ENCODE results near the gene DGUOK. TPM values are rescaled to one million over a fixed set of nuclear protein-coding genes. Genes with fewer than 3 reads are reported as not detected.

Gene DGUOK
- total RNA-seq, 1 experiment from 2014 or later, result 87.3 TPM

DNA sequence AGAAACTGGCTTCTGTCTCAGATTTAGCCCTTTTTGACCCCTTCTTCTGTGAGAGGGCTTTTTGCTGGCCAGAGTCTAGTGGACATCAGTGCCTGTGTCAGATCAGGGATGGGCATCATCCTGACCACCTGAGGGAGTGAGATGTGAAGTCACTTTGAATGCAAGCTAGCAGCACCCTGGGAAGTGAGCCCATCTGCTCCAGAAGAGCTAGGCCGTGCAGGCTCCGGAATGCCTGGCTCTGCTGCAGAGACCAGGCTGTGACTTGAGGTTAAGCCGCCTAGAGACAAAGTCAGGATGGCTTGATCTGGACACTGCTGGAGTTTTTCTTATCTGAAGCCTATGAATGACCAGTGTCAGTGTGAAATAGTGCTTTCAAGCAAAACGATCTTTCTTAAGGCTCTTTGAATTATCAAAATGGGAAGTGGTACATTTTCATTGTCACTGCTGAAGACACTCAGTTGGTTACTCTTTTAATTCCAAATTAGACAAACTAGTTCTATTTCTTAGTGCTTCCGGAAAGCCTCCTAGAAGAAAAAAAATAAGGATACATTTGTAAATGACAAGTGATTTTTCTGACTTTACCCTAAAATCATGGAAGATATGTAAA is 20.8 kb downstream of the DGUOK start:
- DNase-seq (ENCODE audit: low read depth), result no peak

DNA sequence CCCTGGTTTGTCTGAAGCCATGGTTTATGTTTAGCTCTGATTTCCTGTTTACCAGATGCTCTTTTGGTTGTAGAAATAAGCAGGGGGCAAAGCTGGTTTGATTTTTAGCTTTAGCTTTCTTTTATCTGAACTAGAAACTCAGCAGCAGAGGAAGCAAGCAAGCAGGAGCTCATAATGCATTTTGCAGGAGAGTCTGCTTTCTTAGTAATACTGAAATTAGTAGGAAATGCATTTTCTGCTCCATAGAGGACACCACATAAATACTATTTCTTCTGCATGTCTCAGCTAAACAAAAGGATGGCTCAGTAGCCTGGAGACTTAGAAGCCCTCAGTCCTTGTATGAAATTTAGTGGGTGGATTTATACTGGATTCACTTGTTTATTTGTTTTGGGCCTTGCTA is 23.1 kb downstream of the DGUOK start:
- no peak for DNase-seq (ENCODE audit: low read depth)

DNA sequence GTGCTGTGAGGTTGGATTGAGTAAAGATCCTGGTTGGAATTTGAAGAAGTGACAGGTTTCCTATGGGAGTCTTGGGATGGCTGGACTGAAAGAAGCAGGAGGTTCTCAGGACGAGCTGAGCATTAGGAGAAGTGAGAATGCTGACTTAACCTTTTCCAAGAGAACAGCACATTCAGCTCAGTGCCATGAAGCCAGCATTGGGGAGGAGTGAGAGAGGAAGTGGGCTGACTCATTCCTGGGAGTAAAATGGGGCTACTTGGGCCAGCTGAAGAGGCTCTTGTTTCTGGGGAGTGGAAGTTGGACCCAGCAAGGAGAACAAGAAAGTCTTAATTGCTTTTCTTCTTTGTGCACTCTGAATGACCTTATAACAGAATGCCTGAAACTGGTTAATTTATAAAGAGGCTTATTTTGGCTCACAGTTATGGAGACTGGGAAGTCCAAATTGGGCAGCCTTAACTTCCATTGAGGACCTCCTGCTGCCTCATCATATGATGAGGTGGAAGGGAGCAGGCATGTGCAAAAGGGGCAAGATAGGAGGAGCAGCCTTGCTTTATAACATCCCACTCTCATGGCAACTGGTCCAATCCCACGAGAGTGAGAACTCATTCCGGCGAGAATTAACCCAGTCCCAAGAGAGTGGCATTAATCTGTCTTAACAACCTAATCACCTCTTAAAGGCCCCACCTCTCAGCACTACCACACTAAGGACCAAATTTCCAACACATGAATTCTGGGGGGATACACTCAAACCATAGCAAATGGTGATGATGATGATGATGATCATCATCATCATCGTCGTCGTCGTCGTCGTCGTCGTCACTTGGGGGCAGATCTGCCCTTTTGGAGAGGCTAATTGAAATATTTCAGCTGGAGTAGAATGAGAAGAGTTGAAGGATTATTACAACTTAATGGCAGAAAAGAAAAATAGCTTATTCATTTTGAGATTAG is 26.1 kb downstream of the DGUOK start:
- DNase-seq (ENCODE audit: low read depth), result peak; percentile 67

DNA sequence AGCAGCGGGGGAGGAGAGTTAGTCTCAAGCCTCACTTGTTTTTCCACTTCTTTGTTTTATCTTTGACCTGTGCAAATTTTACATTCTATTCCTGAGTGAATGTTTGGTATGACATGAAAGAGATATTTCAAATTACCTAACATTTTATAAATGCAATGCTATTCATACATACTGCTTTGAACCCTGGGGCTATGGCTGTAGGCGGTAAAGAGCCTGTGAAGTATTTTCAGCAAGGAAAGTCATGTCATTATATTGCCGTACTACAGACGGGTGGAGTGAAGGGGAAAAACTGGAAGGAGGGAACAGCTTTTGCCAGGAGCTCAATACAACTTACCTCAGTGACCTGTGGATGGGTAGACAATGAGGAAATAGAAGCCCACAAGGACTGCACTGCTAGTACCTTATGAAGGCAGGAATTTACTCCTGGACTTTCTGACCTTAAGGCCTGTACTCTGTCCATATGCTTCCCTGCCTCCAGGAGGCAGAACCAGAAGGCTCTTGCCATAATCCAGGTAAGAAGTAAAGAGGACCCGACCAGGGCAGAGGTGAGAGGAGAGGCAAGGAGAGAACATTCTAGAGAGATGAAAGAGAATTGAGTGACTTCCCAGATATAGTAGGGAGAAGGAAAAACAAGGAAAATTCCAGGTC is 29.7 kb downstream of the DGUOK start:
- DNase-seq (ENCODE audit: low read depth), result no peak

DNA sequence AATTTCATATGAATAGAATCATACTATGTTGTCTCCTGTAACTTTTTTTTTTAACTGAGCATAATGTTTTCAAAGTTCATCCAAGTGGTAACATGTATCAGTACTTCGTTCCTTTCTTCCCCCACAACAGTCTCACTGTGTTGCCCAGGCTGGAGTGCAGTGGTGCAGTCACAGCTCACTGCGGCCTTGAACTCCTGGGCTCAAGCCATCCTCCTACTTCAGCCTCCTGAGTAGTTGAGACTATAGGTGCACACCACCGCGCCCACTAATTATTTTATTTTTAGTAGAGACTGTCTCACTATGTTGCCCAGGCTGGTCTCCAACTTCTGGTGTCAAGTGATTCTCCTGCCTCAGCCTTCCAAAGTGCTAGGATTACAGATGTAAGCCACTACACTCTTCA is 34.6 kb downstream of the DGUOK start:
- no peak for DNase-seq (ENCODE audit: low read depth)

DNA sequence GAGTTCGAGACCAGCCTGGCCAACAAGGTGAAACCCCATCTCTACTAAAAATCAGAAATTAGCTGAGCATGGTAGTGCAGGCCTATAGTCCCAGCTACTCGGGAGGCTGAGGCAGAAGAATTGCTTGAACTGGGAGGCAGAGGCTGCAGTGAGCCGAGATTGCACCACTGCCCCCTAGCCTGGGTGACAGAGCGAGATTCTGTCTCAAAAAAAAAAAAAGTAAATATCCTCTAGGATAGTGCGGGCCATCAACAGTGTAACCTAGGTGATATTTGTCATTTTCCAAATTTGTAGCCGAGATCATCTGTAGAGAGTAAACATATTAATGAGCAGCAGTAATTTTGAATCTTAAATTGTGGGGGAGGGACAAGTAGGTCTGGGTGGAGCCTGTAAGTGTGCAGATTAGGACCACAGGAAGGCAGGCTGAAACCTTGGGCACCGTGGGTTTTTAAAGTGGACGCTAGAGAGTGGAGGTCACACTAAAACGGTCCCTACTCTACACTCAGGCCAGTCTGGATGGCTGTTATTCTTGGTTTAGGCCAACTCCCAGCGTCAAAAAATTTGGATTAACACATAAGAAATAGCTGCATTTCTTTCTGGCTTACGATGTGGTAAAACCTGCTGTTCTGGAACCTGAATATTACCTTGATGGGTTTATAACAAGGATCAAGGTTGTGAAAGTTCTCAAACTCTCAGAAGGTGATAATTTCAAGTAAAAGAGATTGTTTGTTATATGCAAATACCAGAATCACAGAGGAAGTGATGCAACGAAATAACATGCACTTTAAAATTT is 35.3 kb downstream of the DGUOK start:
- no peak for DNase-seq (ENCODE audit: low read depth)

DNA sequence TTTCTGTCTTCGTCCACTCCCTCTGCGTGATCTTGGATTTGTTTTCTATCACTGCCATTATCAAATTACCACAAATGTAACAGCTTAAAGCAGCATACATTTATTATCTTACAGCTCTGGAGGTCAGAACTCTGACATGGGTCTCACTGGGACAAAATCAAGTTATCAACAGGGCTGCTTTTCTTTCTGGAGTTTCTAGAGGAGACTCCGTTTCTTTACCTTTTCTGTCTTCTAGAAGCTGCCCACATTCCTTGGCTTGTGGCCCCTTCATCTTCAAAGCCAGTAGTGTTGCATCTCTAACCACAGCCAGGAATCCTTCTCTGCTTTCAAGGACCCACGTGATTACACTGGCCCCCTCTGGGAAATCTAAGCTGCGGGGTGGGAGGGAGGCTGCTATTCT is 36.1 kb downstream of the DGUOK start:
- no peak for DNase-seq (ENCODE audit: low read depth)

DNA sequence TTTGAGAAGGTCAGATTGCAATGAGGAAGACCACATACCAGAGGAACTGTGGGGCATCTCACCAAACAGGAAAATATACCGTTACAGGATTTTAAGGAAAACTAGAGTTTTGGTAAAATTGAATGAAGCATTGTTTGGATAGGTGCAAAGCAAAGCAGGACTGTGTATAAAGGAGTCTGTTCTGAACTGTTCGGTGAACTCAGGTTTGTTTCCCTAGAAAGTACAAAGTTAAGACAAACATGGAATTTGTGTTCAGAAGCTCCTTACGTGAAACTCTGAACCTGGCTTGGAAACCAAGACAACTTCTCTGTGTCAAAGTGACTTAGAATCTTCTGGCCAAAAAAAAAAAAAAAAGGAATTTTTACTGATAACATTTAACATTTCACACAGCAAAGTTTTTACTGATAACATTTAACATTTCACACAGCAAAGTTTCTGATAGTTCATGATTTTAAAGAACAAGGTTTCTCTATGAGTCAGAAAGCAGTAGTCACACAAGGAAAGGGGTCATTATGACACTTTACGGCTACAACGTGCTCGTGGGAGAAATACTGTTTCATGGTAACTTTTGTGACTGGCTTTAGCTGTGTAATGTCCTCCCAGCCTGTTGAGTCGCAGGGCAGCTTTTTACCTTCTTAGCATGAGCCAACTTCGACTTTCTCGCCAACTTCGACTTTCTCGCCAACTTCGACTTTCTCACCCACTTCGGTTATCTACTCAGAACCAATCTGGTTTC is 36.9 kb downstream of the DGUOK start:
- DNase-seq (ENCODE audit: low read depth), result no peak

DNA sequence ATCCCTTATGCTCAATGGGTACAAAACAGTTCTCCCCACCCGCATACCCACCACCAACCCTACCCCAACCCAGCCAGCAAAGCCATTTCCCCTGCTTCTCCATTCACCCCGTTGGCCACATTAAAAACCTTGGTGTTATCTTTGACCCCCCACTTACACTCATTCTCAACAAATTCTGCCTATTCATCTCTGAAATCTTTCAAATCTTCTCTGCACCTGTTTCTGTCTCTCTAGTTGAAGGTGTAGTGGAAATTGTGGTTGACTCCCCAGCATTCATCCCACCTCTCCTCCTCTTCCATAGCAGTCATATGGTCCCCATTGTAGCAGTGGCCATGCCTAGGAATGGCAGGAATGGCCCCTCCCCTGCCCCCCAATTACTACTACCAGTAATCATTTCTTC is 37.5 kb downstream of the DGUOK start:
- DNase-seq (ENCODE audit: low read depth), result no peak

DNA sequence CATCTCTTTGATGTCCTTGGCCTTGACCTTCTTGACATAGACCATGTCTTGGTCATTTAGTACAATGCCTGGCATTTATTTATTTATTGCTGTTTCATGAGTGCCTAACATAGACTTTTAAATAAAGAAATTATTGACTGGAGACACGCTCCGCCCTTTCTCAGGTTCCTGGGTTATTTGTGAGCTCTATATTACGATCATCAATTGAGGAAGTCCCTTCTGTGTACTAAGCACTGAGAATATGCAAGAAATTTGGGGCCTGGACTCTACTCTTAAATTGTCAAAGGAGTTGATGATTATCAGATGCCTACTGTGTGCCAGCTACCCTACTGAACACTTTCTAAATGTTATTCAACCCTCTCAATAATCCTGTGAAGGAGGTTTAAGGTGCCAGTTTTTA is 38.4 kb downstream of the DGUOK start:
- no peak for DNase-seq (ENCODE audit: low read depth)

DNA sequence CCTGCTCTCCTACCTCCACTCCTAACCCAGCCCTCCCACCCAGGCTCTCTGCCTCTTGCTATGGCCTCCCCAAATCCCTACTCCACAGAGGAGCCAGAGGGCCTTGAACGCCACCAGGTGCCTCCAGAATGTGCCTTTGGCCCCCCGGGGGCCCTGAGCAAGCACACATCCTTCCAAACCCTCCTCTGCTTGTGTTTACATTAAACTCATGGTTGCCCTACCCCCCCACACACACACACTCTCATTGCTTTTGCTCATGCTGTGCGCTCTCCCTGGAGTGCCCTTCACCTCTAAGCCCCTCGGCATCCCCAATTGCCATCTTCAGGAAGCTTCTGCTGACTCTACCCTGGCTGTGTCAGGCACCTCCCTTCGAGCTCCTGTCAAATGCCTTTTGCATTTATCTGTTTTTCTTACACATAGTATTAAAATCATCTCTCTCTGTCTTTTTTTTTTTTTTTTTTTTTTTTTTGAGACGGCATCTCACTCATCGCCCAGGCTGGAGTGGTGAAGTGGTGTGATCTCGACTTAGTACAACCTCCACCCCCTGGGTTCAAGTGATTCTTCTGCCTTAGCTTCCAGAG is 41.8 kb downstream of the DGUOK start:
- no peak for DNase-seq (ENCODE audit: low read depth)

DNA sequence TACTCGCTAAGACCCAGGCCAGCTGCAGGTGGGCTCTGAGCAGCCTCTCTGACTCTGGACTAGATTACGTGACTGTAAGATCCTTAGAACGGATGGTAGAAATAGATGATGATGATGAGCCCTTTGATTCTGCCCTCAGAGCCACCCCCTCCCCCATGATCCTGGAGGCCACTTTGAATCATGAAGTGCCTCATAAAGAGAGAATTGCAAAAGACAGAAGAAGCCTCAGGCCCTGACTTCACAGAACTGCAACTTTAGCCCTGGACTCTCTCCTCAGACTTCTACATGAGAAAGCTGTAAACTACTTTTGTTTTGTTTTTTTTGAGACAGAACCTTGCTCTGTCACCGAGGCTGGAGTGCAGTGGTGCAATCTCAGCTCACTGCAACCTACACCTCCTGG is 42.7 kb downstream of the DGUOK start:
- no peak for DNase-seq (ENCODE audit: low read depth)

DNA sequence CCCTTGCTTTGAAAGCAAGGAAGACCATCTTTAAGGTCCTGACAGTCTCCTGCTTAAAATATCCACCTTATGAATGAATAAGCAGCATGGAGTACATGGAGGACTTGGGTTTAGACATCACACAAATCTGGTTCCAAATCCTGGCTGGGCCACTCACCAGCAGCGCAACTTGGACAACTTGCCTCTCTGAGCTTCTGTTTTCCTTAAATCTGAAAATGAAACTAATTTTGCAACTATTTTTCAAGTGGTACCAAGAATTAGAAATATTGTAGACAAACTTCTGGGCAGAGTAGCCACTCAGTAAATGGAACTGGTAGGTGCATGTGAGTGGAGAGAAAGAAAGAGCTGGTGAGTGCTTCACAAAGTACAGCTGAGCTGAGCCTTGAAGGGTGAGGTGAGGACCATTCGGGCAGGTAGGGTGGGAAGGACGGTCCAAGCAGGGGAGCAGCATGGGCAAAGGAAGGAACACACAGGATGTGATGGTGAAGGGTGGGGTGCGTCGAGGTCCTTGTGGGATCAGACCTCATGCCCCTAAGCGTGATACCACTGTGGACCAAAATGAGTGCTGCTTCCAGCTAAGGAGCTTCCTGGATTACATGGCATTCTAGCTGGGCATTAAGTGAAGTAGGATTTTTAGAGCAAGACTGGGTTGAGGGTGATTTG is 43.6 kb downstream of the DGUOK start:
- DNase-seq (ENCODE audit: low read depth), result no peak

DNA sequence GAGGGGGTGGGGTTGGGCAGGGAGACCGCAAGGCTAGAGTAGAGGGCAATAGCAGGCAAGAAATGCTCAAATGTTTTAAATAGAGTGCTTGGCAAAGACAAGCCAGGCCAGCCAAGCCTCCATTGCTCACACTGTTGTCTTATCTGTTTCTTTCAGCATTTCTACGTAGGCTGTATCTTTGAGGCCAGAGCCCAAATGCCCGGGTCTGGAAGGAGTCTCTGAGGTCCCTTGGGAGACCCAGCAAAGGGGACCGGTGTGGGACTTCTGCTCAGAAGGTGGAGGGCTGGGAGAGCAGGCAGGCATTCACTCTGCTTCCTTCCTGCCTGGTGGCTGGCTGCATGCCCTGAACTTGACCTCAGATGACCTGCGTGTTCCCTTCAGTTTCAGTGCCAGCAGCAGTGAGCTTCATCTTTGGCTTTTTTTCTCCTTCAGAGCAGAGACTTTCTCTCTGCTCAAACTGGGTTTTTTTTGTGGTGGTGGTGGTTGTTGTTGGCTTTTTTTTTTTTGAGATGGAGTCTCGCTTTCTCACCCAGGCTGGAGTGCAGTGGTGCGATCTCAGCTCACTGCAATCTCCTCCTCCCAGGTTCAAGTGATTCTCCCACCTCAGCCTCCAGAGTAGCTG is 44.3 kb downstream of the DGUOK start:
- DNase-seq (ENCODE audit: low read depth), result peak; percentile 58

DNA sequence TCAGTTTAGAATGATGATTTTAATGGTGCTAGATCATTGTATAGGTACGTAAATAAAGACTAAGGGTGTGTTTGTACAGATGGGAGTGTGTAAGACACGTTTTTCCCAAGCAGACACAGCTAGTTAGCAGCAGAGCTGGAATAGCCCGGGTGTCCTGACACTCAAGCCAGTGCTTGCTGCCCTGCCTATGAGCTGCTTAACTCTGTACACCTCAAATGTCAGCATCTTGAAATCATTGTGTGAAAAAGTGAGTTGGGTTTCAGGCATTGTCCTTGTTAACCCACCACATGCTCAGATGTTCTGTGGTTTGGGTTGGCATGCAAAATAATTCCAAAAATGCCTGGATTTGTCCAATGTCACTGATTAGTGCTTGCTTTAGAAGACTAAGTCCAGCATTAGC is 45.0 kb downstream of the DGUOK start:
- DNase-seq (ENCODE audit: low read depth), result peak; percentile 62

DNA sequence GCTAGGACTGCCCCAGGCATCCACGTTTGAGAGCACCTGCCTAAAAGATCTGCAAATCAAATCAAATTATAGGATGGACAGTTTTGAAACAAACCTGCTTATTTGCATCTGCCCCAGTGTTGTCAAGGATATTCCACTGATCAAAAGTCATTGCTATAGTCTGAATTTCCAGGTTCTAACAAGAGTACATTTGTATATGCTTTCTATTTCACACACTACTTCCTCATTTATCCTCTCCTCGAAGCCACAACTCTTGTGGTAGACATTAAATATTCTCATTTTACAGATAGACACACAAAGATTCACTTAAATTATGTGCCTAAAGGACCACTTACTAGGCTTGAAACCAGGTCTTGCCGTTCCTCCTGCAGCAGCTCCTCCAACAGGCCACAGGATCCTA is 46.2 kb downstream of the DGUOK start:
- DNase-seq (ENCODE audit: low read depth), result no peak

DNA sequence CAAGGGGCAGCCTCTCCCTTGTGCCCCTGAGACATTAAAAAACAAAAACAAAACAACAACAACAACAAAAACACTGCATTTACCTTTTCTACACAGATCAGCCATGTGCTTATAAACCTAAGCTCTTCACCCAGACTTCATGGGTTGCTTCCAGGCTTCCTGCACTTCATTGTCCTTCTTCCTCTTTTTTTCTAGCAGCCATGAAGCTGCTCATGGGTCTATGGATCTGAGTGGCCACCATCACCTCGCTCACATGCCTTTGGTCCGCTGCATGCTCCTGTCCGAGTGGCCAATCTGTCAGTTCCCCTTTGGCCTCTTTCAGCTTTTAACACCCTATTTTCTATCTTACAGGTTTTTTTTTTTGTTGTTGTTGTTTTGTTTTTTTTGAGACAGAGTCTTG is 49.1 kb downstream of the DGUOK start:
- no peak for DNase-seq (ENCODE audit: low read depth)

DNA sequence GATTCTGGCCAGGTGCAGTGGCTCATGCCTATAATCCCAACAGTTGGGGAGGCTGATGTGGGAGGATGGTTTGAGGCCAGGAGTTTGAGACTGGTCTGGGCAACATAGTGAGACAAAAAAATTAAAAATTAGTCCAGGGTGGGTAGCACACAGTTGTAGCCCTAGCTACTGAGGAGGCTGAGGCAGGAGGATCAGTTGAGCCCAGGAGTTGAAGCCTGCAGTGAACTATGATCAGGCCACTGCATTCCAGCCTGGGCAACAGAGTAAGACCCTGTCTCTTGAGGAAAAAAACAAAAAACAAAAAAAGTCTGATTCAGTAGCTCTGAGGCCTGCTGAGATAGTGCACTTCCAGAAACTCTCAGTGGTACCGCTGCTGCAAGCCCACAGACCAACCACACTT is 50.1 kb downstream of the DGUOK start:
- no peak for DNase-seq (ENCODE audit: low read depth)

DNA sequence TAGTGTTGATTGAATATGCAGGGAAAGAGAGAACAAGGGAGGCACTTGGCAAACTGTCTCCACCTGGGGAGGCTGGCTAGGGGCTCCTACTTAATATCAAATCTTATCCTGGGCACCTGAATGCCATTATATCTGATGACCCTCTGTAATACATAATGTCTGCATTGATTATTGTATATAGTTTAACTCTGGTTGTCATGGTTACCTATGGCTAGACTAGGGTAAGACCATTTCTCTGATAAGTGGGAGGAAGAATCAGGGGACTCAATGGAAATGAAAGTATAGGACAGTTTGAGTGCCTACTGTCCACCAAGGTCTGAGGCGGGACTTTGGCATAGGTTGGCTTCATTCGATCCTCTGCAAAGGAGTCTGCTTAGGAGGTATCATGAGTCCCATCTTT is 50.8 kb downstream of the DGUOK start:
- no peak for DNase-seq (ENCODE audit: low read depth)

DNA sequence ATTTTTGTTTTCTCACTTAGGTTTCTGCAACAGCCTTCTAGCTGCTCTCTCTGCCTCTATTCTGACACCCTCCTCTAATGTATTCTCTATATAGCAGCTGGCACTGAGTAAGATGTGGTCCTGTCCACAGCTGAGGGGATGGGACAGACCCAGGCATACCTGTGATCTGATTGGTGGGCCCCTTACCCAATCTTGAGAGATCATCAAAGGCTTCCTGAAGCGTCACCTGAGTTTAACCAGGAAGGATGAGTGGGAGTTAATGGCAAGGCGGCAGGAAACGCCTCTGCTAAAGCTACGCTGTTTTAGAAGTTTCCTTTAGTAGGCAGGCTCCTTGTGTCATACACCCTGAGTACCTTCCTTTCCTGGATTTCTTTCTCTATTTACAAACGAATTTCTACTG is 52.3 kb downstream of the DGUOK start:
- DNase-seq (ENCODE audit: low read depth), result no peak
